HG03575 (cell line): ENCODE results near the gene FABP2.
"Not testable (repeated sequence)": the region's sequence is repeated elsewhere in the genome, so short reads cannot be mapped to it uniquely, and the experiment has no call there.

Experiments used
- ATAC-seq: cut with Tn5 transposase; IDR thresholded peaks from one replicate; pipeline ENCODE4 v1.9.1; 2021; ENCODE audit not compliant: unreplicated experiment, insufficient number of reproducible peaks, low FRiP score; ENCODE audit errors: extremely low read depth

The FABP2 gene

DNA sequence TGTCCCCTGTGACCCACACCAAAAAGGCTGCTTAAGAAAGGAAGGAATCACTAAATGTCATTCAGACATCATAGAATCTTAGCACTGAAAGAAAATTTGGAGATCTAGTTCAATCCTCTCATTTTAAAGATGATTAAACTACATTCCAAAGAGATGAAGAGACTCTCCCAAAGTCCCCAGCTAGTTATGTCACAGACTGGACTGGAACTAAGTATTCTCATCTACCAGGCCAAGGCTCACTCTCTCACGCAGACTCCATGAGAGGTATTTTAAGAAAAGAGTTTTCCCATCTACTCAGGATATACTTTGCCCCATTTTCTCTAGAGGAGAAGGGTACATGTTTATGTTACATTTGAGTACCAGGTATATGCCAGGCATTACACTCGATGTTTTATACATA lies 6.9 kb downstream of the FABP2 start:
- ATAC-seq: no peak

DNA sequence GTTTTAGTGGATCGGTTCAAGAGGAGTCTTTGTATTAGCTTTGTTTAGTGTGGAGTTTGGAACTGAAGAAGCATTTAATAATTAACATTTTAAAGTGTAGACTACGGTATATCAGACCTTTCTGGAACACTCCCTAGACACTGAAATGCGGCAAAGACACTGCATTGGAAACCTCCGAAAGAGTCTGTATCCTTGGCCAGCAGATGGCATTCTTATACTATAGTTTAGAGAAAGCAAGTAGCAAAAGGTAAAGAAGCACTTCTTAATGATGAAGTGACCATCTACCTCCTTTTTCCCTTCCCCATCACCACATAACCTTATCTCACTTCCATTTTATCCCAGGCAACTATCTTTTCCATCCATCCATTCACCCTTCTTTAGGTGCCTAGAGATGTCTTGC lies 7.6 kb downstream of the FABP2 start:
- ATAC-seq: no peak

DNA sequence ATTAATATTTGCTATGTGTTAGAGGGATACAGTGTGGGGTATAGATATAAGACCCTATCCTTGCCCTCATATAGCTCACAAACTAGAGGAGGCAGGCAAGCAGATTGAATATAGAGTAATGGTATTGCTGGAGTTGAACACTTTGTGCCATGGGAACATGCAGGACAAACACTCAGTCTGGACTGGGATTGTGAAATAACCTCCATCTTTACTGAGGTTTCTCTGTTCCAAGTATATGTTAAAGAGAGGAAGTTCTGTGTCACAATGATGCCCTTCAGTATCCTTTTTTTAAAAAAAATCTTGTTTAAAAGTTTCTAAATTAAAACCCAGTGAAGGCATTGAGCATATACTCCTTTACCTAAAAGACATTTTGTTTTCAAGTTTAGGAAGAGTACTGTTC lies 8.7 kb downstream of the FABP2 start:
- ATAC-seq: no peak

DNA sequence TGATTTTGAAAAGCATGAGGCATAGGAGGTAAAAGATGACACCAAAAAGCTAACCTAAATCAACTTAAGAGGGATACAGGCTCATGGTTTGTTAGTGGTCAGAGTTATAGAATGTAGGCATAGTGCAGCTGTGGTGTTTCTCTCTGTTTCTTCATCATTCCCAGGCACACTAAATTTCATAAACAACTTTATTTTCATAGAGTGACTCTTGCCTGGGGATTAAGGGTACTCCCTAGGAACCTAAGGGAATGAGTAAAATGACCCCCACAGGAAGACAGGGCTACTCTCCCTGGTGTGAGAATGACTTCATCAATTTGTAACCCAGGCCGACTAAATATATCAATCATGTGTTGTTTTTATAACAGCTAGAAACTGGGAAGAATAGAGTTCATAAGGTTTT lies 11.1 kb downstream of the FABP2 start:
- ATAC-seq: no peak

DNA sequence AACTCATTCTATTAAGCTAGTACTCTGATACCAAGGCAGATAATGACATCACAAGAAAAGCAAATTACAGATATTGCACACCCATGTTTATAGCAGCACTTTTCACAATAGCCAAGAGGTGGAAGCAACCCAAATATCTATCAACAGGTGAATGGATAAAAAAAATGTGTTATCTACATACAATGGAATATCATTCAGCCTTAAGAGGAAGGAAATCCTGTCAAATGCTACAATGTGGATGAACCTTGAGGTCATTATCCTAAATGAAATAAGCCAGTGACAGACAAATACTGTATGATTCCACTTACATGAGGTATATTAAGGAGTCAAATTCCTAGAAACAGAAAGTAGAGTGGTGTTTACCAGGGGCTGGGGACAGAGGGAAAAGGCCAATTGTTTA lies 14.3 kb downstream of the FABP2 start:
- ATAC-seq: no peak

DNA sequence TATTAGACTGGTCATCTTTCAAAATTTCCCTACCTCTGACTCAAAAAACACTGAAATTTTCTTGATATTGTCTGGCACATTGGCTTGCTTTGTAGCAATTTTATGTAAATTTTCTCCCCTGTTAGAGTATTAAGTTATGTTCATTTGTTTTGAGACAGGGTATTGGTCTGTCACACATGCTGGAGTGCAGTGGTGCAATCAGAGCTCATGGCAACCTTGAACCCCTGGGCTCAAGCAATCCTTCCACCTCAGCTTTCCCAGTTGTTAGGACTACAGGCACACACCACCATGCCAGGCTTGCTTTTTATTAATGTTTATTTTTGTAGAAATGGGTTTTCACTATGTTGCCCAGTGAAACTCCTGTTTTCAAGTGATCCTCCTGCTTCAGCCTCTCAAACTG lies 17.5 kb downstream of the FABP2 start:
- no peak for ATAC-seq

DNA sequence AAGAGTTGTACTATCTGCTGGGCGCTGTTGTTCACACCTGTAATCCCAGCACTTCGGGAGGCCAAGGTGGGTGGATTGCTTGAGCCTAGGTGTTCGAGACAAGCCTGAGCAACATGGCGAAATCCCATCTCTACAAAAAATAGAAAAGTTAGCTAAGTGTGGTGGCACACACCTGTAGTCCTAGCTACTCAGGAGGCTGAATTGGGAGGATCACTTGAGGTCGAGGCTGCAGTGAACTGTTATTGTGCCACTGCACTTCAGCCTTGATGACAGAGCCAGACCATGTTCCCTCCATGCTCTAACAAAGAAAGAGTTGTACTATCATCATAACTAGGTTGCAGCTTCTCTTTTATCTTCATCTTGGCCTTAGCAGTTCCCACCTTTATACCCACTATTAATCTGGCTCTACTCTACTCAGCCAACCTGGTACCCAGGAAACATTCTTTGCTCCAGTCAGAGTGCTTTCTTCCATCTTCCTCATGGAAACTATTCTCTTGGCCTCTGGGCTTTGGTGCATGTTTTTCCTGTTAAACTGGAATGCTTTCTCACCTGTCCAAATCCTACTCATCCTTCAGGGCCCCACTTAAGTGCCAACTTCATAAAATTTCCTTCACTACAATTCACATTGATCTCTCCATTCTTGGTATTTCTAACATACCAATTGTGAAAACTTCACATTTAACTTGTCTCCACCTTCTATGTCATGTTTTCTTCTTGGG lies 18.2 kb downstream of the FABP2 start:
- ATAC-seq: no peak

DNA sequence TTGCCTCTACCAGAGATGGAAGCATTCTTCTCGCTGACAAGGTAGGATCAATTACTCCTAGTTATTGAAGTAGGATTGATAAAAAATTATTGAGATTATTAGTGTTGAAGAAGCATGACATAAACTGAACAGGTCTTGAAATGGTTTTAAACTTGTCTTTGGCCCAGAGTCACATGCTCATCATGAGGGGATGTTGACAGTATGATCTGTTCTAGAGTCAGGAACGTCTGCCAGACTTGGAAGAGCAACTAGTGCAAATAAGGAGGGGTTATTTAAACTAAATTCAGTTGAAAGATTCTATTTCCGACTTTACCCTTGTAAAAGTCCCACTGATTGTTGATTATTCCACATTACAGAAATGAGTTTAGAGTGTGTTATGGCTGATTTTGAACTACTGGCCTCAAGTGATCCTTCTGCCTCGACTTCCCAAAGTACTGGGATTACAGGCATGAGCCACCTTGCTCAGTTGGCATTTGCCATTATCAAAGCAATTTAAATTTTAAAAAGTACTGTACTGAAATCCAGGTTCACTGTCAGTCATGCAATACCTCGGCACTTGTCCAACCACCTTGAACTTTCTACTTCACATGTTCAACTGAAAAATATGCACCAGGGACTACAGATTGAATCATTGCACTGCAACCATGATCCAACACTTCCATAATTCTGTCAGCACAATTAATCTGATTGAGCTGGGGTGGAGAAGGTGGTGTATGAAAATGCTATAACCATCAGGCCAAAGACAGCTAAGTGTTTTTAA lies 19.7 kb downstream of the FABP2 start:
- no peak for ATAC-seq

DNA sequence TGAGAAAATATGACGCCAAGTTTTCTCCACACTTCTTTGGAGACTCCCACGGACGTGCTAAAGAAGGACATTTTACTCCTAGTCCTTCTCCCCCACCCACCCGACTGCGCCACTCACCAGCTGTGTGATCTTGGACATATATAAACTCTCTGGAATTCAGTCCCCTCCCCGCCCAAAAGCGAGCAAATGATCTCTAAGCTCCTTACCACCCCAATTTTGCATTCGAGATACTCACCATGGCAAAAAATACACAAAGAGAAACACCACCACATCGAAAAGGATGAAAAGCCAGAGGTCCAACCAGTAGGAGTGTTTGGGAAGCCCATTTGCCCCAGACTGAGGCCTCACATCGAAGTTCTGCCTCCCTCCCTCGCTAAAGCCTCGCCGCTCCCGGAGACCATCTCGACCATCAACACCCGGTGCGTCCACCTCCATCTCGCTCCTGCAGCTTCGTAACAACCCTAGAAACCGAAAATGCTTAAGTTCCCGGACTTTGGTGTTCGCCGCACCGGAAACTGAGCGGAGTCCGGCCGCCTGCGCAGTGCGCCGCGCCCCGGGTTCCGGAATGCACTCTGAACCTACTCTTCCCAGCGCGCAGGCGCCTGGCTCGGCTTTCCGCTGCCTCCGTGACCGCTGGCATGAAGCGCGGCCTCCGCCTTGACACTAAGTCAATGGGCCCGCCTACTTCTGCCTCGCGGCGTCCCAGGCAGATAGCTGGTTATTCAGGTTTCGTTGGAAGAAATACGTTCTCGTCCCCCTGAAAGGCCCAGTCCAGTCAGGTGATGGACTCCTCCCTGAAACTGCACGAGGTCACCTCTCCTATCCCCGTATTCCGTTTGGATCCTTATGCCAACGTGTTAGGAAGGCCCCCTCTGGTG lies 21.6 kb downstream of the FABP2 start:
- ATAC-seq: peak; percentile 87

DNA sequence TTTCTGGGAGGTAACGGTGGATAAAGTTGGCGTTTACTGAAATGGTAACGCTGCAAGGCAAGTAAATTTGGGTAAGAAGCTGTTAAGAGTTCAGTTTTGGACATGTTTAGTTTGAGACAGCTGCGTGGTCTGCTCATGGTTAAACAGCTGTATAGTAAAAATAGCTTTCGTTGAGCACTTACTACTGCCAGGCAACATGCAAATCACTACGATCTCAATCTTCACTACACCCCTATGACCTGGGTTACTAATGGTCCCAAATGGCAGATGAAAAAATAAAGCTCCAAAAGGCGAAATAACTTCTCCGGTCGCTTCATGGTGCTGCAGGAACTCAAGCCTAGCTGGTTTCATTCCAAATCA lies 22.2 kb downstream of the FABP2 start:
- peak; percentile 50 for ATAC-seq

DNA sequence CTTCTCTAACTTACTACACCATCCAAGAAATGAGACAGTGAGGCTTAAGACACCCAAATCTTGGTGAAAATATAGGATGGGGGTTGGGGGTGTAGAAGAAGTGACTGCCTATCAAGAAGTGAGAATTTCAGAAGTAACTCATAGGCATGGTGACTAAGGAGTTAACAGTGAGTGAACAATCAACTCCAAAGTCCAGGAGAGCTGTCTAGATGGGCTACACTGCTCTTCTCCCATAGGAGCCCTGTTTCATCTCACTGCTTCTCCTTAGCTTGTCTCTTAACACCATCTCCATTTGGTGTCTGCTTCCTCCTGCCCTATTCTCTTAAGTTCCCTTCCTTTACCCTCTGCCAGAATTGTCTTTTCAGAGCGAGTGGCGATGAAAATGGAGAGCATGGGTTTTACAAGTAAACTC lies 22.7 kb downstream of the FABP2 start:
- no peak for ATAC-seq

DNA sequence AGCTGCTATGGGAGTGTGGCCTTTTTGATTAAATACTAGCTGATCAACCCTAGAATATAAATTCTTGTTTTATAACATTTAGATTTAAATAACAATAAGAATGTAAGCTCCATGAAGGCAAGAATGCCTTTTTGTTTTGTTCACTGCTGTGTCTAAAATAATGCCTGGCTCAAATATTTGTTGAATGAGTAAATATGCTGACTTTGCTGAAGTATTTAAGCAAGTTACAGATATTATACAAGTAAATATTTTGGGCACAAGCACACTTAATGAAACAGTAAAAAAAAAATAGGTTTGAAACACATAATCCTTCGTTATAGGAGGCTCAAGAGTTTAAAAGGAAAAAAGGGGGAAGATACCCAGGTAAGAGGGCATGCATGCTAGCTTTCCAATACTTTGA lies 24.1 kb downstream of the FABP2 start:
- no peak for ATAC-seq

DNA sequence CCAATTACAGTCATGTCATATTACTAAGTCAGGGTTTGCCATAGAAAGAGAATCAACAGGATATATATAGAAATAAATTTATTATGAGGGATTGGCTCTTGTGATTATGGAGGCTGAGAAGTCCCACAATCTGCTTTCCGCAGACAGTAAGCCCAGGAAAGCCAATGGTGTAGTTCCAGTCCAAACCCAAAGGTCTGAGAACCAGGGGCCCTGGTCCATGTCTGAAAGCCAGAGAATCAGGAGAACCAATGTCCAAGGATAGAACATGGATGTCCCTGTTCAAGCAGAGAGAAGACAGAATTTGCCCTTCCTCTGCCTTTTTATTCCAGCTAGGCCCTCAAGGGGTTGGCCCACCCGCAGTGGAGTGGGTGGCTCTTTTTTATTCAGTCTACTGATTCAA lies 25.6 kb downstream of the FABP2 start:
- ATAC-seq: no peak

DNA sequence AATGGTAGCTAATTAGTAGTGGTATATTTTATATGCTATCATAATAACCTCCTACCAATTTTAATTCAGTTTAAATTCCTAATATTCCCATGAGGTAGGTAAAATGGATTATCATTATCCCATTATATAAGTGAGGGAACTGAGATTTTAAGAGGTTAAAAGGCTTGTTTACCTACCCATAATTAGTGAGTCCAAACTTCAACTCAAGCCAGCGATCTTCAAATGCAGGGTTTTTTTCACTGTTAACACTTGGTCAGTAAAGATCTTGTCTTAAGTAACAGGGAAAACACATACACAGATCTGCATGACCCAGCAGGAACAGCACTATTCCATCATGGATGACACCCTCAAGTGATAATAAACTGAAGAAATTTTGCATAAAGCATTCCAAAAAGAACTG lies 31.3 kb downstream of the FABP2 start:
- no peak for ATAC-seq

DNA sequence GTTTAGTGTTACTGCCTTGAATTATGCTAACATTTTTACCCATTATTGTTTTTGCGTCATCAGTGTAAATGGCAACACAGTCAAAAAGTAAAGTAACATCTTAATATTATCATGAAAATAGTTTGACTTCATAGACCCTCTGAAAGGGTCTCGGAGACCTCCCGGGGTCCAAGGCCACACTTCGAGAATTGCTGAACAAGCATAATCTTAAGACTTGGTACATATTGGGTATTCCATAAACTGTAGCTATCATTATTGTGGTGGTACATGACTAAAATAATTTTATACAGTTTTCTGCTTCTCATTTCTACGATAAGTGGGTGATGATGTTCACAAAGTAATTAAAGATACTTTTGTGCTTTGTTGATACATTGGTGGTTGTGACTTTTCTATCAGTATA lies 32.6 kb downstream of the FABP2 start:
- ATAC-seq: no peak

DNA sequence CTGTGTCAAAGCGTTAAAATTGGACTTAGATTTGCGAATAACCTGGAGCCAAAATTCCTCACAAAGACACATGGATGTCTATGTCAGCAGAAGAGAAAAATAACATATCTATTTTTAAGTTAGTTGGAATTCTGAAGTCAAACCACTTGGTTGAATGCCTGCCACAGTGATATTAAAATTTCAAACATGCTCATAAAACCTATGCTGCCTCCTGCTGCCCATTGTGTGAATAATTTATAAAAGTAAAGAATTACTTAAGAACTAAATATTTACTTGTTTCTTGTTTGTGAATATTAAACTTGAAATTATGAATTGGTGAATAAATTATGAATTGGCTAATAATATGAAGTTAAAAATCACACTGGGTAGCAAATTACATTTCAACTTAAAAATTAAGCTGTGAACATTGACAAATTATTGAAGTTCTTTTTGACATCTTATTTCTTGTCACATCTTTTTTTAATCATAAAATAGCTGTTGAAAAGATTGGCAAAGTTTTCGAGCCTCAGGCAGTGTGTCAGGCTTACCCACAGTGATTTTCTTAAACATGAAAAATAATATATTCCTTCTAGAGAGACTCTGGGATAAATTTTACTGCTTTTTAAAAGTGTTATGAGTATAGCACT lies 35.4 kb downstream of the FABP2 start:
- no peak for ATAC-seq

DNA sequence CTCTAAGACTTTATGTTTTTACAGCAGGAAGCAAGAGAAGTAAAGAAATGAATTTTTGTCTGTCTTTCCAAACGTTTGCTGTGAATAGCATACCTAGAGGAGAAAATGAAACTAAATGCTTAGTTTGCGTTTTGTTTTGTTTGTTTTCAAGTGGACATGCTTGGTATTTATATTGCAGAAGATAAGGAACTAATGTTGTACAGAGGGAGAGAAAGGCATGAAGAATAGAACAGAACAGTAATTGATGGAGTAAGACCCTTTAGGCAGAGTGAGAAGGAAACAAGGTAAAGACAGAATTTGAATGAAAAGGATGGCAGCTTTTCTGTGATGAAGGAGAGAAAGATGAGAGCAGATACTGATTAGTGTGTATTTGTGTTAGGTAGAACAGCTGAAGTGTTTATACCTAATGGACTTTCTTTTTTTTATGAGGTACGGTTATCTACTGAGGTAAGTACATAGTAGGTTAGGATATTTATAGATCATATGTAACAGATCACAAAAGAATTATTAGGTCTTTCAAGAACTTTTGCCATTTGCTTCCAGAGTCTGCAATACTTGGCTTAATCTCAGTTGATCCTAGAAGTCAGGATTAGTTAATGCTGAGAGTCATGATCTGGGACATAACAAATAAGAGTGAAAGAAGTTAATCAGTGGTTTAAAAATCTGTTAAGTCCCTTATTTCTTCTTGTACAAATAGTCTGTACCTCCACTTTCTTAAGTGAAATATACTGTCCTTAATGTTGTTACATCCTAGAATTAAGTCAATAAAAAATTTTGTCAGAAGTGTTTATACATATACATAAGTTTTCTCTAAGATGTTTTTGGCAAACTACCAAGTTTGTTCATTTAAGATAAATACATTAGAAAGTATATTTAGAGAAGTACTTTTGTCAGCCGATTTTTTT lies 36.8 kb downstream of the FABP2 start:
- ATAC-seq: peak; percentile 72

DNA sequence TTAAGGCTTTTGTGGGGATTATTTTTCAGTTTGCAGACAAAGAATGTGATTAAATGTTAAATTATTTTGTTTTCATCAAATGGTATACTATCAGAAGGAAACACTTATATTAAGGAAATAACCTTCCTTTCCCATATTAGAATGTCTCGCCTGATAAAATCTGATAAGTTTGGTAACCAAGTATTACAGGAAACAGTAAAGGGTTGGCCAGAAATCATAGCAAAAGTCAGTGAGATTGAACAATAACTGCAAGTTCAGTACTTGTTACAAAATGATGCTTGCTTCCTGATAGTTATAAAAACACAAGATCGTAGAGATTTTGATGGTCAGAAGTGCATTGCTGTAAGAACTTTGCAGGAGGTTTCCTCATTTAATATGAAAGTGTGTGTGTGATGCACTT lies 40.5 kb downstream of the FABP2 start:
- ATAC-seq: no peak

DNA sequence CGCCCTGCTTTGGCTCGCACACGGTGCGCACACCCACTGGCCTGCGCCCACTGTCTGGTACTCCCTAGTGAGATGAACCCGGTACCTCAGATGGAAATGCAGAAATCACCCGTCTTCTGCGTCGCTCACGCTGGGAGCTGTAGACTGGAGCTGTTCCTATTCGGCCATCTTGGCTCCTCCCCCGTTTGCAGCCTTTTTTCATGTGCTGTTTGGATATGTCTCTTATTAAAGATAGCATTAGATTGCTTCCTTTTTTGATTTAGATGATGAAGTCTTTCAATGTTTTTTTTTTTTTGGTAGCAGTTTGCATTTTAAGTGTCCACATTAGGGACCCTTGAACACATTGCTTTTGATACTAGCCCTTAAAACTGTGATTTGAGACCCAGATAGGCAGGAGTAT lies 42.0 kb downstream of the FABP2 start:
- not testable (repeated sequence) for ATAC-seq
